ENCODE data around the gene ZFPM1.

DNA sequence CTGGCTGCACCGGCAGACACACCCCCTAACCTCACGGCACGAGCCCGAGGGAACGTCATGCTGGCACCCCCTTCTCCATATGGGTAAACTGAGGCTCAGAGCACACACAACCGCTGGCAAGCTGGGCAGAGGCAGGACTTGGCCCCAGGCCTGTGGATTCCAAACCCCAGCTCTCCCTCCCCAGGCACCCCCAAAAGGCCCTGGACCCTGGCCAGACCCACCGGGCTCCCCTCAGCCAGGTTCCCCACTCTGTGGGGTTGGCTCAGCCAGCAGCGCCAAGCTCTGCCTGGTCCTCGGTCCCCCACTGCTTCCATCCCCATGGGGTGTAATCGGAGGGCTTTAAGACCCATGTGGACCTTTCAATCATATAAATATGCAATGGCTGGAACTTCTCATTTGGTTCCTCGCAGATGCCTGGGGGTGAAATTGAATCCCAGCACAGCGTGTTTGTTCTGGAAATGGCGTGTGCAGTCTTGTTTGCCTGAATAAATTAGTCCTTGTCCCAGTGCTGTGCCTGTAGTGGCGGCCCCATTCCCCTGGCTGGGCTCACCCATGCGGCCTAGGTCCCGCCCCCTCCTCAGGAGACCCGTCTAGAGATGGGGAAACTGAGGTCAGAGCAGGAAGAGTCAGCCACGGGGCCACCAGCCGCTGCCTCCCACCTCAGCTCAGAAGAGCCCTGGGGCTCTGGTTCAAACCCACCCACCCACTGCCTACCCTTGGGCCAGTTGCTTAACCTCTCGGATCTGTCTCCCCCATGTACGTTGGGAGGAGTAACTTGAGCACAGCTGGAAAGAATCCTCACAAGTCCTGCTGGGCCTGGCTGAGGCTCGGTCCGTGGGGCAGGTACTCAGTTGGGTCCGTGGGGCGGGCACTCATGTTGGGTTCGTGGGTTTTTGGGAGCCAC lies 57.3 kb downstream of the ZFPM1 start:
- TF ChIP-seq, protein P1, sequence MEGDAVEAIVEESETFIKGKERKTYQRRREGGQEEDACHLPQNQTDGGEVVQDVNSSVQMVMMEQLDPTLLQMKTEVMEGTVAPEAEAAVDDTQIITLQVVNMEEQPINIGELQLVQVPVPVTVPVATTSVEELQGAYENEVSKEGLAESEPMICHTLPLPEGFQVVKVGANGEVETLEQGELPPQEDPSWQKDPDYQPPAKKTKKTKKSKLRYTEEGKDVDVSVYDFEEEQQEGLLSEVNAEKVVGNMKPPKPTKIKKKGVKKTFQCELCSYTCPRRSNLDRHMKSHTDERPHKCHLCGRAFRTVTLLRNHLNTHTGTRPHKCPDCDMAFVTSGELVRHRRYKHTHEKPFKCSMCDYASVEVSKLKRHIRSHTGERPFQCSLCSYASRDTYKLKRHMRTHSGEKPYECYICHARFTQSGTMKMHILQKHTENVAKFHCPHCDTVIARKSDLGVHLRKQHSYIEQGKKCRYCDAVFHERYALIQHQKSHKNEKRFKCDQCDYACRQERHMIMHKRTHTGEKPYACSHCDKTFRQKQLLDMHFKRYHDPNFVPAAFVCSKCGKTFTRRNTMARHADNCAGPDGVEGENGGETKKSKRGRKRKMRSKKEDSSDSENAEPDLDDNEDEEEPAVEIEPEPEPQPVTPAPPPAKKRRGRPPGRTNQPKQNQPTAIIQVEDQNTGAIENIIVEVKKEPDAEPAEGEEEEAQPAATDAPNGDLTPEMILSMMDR (IDR thresholded peaks at IDR 0.05 in 4 of 5, conservative IDR thresholded peaks at IDR 0.05 in 1 of 5) = no peak
- TF ChIP-seq POLR2A (IDR thresholded peaks at IDR 0.05) = no peak
